GM18505 (cell line): Measurements from ENCODE around the gene BMS1.
A peak's percentile ranks its signal among the peaks of the same experiment; 100 is the strongest.
"Not testable (repeated sequence)": the region's sequence is repeated elsewhere in the genome, so short reads cannot be mapped to it uniquely, and the experiment has no call there.

Source experiments
- ATAC-seq: cut with Tn5 transposase; IDR thresholded peaks from one replicate; pipeline ENCODE4 v1.9.1; 2021; ENCODE audit not compliant: unreplicated experiment
- POLR2A ChIP-seq: IDR thresholded peaks from 4 replicates; pipeline ENCODE4 v1.6.1; 2011; ENCODE audit warnings: borderline replicate concordance; ENCODE audit not compliant: insufficient read depth, insufficient read length; ENCODE audit errors: extremely low read depth

The BMS1 gene

DNA sequence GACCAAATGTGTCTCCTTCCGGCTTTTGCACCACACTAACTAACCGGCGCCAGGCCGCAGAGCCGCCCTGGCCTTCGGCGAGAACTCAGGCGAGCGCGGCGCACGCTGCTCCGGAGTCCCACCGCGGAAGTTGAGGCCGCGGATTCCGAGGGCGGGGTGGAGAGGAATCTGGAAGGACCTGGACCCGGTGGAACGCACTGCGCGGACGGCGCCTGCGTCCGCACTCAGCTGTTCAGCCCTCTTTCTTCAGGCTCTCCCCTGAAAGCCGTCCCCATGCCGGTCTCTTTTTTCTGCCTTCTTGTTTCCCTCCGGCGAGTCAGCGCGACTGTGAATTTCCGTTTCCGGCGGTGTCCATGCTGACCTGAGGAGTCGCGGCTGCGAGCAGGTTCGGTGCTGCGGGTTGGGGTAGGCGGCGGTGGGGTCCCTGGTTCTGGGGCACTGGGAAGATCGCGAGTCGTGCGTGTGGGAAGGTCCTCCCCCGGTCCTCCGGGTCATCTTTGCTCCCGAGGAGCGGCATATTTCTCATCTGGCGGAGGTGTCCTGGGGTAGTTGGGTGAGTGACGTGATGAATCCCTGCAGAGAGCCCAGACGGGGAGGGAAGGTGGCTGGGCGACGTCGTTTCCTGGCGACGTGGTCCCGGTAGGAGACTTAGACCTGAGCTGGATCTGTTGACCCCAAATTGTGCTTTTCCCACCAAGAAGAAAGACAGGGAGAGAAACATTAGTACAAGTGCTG, at the start of gene BMS1:
Gene BMS1 (plus strand): TSS at position 350 of the 735 bp plus-strand sequence. CDS start 1,600 bp downstream, outside the sequence.
- ATAC-seq, result peak; percentile 97
- peak; percentile 93 for TF ChIP-seq POLR2A

- ATAC-seq, result no peak
- TF ChIP-seq POLR2A, result no peak
Measured at GRCh38 chr10:42734536-42734935, 48.1 kb upstream of the BMS1 start.

DNA sequence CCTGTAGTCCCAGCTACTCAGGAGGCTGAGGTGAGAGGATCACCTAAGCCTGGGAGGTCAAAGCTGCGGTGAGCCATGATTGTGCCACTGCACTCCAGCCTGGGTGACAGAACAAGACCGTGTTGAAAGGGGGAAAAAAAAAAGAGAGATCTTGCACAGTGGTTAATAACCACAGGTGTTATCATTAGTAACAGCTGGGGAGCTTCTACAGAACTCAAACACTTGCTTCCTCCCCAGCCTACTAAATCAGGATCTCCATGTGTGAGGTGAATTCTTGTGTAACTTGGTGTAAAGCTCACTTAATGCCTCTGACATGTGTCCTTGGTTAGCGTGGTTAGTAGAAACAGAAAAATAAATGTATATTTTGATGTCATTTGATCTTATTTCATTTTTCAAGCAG, 43.9 kb upstream of the BMS1 start:
- no peak for TF ChIP-seq POLR2A
- ATAC-seq, result no peak

DNA sequence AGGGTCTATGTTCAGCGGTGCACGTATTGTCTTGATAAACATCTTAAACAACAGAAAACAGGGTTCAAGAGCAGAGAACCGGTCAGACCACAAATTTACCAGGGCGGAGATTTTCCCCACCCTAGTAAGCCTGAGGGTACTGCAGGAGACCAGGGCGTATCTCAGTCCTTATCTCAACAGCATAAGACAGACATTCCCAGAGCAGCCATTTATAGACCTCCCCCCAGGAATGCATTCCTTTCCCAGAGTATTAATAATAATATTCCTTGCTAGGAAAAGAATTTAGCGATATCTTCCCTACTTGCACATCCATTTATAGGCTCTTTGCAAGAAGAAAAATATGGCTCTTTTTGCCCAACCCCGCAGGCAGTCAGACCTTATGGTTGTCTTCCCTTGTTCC, 41.1 kb upstream of the BMS1 start:
- ATAC-seq, result not testable (repeated sequence)

DNA sequence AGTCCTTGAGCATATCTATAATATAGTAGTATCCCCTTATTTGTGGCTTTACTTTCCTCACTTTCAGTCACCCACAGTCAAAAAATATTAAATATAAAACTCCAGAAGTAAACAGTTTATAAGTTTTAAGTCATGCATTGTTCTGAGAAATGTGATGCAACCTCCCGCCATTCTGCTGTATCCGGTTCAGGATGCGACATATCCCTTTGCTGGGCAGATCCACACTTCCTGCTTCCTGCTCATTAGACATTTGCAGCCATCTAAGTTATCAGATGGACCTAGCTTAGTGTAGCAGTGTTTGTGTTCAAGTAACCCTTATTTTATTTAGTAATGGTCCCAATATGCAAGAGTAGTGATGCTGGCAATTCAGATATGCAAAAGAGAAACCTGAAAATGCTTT, 38.9 kb upstream of the BMS1 start:
- no peak for ATAC-seq

DNA sequence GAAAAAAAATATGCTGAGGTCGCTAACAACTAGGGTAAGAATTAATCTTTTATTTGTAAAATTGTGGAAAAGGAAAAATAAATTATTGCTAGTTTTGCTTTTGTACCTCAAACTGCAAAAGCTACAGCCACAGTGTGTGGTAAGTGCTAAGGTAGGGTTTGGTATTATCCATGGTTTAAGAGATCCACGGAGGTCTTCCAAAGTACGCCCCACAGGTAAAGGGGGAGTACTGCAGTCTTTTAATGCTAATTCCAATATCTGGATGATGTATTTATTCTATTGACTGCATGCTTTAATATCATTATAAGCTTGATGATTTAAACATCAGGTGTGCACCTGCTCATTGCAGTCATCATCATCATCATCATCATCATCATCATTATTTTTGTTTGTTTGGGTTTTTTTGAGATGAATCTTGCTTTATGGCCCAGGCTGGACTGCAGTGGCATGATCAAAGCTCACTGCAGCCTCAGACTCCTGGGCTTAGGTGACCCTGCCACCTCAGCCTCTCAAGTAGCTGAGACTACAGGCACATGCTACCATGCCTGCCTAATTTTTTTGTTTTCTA, 38.4 kb upstream of the BMS1 start:
- no peak for TF ChIP-seq POLR2A
- no peak for ATAC-seq

More for the DNA sequence above, 38.9 kb upstream of the BMS1 start:
- TF ChIP-seq POLR2A, result no peak

DNA sequence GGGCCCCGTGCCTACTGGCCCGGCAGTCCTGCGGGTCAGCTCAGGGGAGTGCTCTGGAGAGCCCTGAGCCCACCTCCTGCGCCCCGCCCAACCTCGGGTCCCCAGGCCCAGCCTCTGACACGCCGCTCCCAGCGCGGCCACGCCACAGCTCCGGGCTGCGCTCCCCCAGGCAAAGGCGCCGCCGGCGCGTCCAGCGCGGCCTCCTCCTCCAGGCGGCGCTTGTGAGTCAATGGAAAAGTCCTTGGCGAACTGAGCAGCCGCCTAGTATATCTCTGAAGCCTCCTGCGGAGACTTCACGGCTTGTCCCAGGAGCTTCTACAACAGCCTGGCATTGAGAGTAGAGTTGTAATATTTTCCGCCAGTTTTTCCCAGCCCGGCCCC, 29.5 kb upstream of the BMS1 start:
- no peak for ATAC-seq
- TF ChIP-seq POLR2A, result no peak

- ATAC-seq, result no peak
- TF ChIP-seq POLR2A, result no peak
Measured at GRCh38 chr10:42753507-42754154, 29.0 kb upstream of the BMS1 start.

DNA sequence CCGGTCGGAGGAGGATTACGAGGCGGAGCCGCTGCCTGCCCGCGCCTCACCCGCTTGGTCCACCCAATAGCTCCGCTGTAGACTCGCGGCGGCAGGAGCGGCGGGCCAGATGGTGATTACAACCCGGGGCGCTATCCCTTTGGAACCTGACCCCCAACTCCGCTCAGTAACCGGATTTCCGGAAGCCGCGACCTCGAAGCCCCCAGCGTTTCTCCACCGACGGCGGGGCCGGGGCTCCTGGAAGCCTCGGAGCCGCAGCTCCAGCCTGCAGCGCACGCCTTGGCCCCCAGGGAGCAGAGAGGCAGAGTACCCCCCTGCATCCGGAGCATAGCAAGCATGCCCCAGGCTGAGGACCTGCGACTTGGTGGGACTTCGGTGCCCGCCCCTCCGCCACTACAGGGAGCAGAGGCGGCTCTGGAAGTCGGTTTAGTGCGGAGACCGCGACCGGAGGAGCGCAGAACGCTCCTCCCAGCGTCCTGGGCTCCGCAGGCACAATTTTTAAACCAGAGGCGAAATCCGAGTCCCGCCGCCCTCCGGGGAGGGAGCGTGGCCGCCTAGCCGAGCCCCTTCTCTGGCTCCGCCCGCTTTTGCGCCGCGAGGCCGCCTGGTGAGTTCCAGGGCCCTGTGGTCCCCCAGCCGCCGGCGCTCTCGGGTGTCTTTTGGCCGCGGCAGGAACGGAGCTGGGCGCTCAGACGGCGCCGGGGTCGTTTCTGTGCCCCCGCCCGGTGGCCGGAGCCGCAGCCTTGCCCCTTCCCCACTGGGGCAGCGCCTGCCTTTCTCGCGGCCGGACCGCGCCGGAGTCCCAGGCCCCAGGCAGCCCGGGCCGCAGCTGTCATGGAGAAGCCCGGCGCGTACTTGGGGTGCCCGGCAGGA, 28.2 kb upstream of the BMS1 start:
- no peak for ATAC-seq
- TF ChIP-seq POLR2A, result no peak

DNA sequence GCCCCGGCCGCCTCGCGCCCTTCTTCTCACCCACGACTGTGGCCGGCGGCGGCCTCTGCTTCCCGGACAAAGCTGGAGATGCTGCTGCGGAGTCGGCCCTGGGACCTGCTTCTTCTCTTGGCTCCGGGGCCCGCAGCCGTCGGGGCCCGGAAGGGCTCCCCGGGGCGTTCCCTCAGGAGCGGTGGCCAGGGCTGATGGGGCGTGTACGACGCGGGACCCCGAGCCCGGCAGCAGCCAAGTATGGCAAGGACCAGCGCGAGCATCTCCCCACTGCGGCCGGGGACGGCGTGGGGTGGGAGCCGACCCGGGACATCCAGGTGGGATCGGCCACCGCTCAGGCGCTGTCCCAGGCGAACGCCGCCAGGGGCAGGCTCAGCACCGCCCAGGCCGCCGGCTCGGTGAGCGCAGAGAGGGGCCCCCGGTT, 27.6 kb upstream of the BMS1 start:
- no peak for ATAC-seq

DNA sequence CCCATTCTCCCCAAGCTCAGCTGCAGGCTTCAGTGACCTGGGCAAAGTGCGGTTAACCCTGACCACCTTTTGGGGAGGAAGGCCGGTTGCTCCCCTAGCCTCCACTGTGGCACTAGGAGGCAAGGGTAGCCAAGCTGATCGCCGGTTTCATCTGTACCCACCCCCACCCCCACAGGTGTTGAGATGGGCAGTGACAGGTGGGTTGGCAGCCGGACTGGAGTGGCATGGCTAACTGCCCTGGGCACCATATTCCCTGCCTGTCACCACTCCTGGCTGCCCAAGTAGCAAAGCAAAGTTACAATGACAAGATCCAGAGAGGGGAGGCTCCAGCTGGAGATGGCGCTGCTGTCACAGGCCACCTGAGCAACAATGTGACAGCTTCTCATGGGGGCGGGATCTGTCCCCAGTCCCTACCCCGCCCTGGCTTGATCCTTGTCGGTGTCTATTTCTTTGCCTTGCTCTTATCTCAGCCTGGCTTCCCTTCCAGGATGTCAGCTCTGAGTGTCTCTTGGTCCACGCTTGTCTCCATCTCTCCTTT, 27.0 kb upstream of the BMS1 start:
- ATAC-seq, result no peak
- no peak for TF ChIP-seq POLR2A

More for the DNA sequence above, 27.6 kb upstream of the BMS1 start:
- no peak for TF ChIP-seq POLR2A

- TF ChIP-seq POLR2A, result no peak
- ATAC-seq, result no peak
Measured at GRCh38 chr10:42767906-42768305, 14.7 kb upstream of the BMS1 start.

DNA sequence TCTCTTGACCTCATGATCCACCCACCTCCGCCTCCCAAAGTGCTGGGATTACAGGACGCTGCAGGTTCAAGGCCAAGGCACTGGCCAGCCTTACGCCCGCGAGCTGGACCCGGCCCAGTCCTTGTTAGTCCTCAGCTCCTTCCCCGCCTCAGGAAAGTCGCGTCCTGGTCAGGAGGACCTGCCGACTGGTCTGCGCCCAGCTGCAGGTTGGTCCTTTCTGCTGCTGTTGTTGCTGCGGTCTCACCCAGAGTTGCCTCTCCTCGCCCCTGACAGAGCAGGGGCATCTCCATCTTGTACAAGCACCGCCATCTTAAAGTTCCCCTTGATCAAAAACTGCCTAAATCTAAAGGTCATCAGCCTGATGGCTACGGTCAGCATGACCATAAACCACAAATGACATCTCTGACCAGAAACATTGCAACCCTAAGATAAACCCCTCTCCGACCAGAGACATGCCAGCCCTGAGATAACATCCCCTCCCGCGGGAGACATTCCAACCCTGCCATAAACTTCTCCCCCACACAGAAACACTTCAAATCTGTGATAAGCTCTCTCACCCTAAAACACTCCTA, 13.9 kb upstream of the BMS1 start:
- ATAC-seq, result no peak
- TF ChIP-seq POLR2A, result no peak
